Measurements from ENCODE around the gene ANXA5. TPM values are rescaled to one million over a fixed set of nuclear protein-coding genes. Genes with fewer than 3 reads are reported as not detected.
A peak's percentile ranks its signal among the peaks of the same experiment; 100 is the strongest.

ANXA5 gene
- total RNA-seq, 1 experiment from 2014 or later, result 476 TPM

DNA sequence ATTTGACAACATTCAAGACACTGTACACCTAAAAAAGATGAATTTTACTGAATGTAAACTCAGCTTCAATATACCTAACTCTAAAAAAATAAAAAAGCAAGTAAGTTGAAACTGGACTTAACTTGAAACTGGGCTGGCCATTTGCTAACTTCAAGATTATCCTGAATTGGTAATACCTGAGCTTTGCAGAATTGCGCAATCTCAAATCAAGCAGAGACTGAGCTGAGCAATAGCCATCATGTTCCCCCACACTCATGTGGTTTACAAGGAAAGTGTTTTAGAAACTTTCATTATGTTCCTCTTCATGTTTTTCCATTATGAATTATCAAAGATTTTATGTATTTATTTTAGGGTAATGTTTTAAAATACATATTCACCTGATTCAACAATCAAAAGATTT lies 38.7 kb downstream of the ANXA5 start:
- TF ChIP-seq, protein P1, sequence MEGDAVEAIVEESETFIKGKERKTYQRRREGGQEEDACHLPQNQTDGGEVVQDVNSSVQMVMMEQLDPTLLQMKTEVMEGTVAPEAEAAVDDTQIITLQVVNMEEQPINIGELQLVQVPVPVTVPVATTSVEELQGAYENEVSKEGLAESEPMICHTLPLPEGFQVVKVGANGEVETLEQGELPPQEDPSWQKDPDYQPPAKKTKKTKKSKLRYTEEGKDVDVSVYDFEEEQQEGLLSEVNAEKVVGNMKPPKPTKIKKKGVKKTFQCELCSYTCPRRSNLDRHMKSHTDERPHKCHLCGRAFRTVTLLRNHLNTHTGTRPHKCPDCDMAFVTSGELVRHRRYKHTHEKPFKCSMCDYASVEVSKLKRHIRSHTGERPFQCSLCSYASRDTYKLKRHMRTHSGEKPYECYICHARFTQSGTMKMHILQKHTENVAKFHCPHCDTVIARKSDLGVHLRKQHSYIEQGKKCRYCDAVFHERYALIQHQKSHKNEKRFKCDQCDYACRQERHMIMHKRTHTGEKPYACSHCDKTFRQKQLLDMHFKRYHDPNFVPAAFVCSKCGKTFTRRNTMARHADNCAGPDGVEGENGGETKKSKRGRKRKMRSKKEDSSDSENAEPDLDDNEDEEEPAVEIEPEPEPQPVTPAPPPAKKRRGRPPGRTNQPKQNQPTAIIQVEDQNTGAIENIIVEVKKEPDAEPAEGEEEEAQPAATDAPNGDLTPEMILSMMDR (IDR thresholded peaks at IDR 0.05; ENCODE audit: unreplicated experiment), result no peak
- ChIA-PET CTCF (interaction anchor here (0.8 to 8.0 kb wide), 4 partner anchors 23 to 283 kb away, joined by 3 to 92 read pairs (median 5); no protein-coding TSS in a partner anchor), POLR2A (no interaction called here)
- BruUV-seq (replicated peaks), result no TSS peak
- peak; percentile 18 for DNase-seq (ENCODE audit: unreplicated experiment)
- H3K36me3 Mint-ChIP-seq (ENCODE audit: insufficient read depth, unreplicated experiment), result peaks cover 6% of the 10 kb centered on the region
- H3K27ac Mint-ChIP-seq (ENCODE audit: low read depth, unreplicated experiment), result no peak overlapping the region
- H3K4me3 Mint-ChIP-seq (ENCODE audit: unreplicated experiment), result no peak overlapping the region
- peaks cover 8% of the 10 kb centered on the region for H3K4me1 Mint-ChIP-seq (ENCODE audit: insufficient read depth, unreplicated experiment)
- intact Hi-C loops (cut with micrococcal nuclease), result no loop called here
- no peaks in the 10 kb centered on the region for H3K27me3 Mint-ChIP-seq (ENCODE audit: insufficient read depth, unreplicated experiment)
- no peaks in the 10 kb centered on the region for H3K9me3 Mint-ChIP-seq (ENCODE audit: unreplicated experiment)

DNA sequence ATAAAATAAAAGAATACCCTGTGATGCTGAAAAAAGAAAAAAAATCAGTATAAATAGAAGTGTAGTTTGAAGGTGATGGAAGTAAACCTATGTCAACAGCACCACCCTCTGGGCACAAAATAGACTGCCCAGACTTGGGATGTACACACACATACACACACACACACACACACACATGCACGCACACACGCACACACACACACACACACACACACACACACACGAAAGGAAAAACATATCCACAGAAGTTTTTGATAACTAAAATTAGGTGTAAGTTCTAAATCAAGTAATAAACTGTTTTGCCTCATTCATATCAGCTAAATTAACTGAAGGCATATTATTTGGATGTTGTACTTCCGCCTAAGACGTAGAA lies 40.5 kb downstream of the ANXA5 start:
- TF ChIP-seq, protein P1 (IDR thresholded peaks at IDR 0.05; ENCODE audit: unreplicated experiment), result peak; percentile 30
- H3K36me3 Mint-ChIP-seq (ENCODE audit: insufficient read depth, unreplicated experiment), result peaks cover 6% of the 10 kb centered on the region
- H3K4me3 Mint-ChIP-seq (ENCODE audit: unreplicated experiment), result no peak overlapping the region
- peaks cover 8% of the 10 kb centered on the region for H3K4me1 Mint-ChIP-seq (ENCODE audit: insufficient read depth, unreplicated experiment)
- CTCF ChIA-PET, result interaction anchor here (0.6 to 8.0 kb wide), 41 partner anchors 8 to 1673 kb away, joined by 3 to 92 read pairs (median 4); no protein-coding TSS in a partner anchor
- H3K27me3 Mint-ChIP-seq (ENCODE audit: insufficient read depth, unreplicated experiment), result no peaks in the 10 kb centered on the region
- no peak overlapping the region for H3K27ac Mint-ChIP-seq (ENCODE audit: low read depth, unreplicated experiment)
- DNase-seq (ENCODE audit: unreplicated experiment), result peak; percentile 66
- intact Hi-C loops (cut with micrococcal nuclease), result loop anchor here (1.0 to 2.0 kb wide), 4 partner anchors 172 to 463 kb away; no protein-coding TSS in a partner anchor
- H3K9me3 Mint-ChIP-seq (ENCODE audit: unreplicated experiment), result no peaks in the 10 kb centered on the region
- BruUV-seq (replicated peaks), result no TSS peak
- POLR2A ChIA-PET, result interaction anchor here (0.5 to 1.0 kb wide), 3 partner anchors 80 to 286 kb away, joined by 3 to 6 read pairs (median 3); no protein-coding TSS in a partner anchor

DNA sequence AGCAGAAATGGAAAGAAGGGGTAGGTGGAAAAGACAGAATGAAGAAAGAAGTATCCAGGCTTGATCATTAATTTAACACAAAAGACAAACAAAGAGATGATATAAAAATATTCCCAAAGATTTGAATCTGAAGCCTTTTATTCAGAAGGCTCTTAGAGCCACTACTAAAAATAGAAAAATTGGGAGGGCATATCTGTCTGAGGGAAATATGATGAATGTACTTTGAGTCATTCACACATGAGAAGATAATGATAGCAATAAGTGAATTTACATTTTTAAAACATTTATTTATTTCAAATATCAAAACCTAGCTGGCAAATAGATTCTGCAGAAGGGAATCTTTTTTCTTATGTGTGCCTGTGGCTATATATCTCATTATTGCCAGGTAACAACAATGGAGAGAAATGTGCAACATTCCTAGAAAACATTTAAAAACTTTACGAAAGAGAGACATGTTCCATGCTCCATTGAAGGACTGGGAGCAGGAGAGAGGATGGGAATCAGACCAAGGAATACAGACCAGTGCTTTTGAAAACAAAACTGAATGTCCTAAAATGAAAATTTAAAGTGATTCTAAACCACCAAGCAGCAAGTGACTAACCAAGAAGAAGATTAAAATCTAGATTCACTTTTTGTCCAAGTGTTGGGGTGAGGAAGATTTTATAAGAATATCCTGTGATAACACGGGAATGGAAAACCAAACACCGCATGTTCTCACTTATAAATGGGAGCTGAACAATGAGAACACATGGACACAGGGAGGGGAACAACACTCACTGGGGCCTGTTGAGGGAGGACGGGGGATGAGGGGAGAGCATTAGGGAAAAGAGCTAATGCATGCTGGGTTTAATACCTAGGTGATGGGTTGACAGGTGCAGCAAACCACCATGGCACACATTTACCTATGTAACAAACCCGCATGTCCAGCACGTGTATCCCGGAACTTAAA lies 41.2 kb downstream of the ANXA5 start:
- intact Hi-C loops (cut with micrococcal nuclease), result loop anchor here (1.0 to 2.0 kb wide), 4 partner anchors 171 to 463 kb away; no protein-coding TSS in a partner anchor
- no peak overlapping the region for H3K4me3 Mint-ChIP-seq (ENCODE audit: unreplicated experiment)
- H3K27ac Mint-ChIP-seq (ENCODE audit: low read depth, unreplicated experiment), result no peak overlapping the region
- peaks cover 8% of the 10 kb centered on the region for H3K4me1 Mint-ChIP-seq (ENCODE audit: insufficient read depth, unreplicated experiment)
- TF ChIP-seq, protein P1 (IDR thresholded peaks at IDR 0.05; ENCODE audit: unreplicated experiment), result no peak
- peaks cover 3% of the 10 kb centered on the region for H3K36me3 Mint-ChIP-seq (ENCODE audit: insufficient read depth, unreplicated experiment)
- no TSS peak for BruUV-seq (replicated peaks)
- no peaks in the 10 kb centered on the region for H3K9me3 Mint-ChIP-seq (ENCODE audit: unreplicated experiment)
- CTCF ChIA-PET, result interaction anchor here (0.6 to 8.0 kb wide), 33 partner anchors 8 to 1316 kb away, joined by 3 to 92 read pairs (median 4); no protein-coding TSS in a partner anchor
- H3K27me3 Mint-ChIP-seq (ENCODE audit: insufficient read depth, unreplicated experiment), result no peaks in the 10 kb centered on the region
- no peak for DNase-seq (ENCODE audit: unreplicated experiment)
- POLR2A ChIA-PET, result interaction anchor here (0.5 to 0.9 kb wide), 2 partner anchors 79 to 193 kb away, joined by 3 read pairs; no protein-coding TSS in a partner anchor

DNA sequence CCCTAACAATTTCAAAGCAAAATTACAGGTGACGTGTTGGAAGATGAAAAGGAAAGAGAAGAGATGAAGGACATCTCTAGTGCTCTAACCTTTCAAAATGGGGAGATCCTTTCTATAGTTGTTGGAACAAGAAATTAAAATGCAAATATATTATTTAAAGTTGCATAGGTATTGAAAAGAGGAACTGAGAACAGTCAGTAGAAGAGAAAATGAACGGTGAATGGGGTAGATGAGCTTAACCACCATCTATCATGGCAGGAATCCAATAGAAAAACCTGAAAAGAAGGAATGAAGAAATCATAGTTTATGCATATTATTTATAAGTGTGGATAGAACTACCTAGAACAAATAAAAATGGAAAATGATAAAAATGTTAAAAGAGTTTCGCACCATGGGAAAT lies 42.0 kb downstream of the ANXA5 start:
- no peaks in the 10 kb centered on the region for H3K9me3 Mint-ChIP-seq (ENCODE audit: unreplicated experiment)
- peaks cover 8% of the 10 kb centered on the region for H3K4me1 Mint-ChIP-seq (ENCODE audit: insufficient read depth, unreplicated experiment)
- BruUV-seq (replicated peaks), result no TSS peak
- TF ChIP-seq, protein P1 (IDR thresholded peaks at IDR 0.05; ENCODE audit: unreplicated experiment), result no peak
- intact Hi-C loops (cut with micrococcal nuclease), result no loop called here
- no peak overlapping the region for H3K4me3 Mint-ChIP-seq (ENCODE audit: unreplicated experiment)
- no peak overlapping the region for H3K27ac Mint-ChIP-seq (ENCODE audit: low read depth, unreplicated experiment)
- no peaks in the 10 kb centered on the region for H3K27me3 Mint-ChIP-seq (ENCODE audit: insufficient read depth, unreplicated experiment)
- POLR2A ChIA-PET, result no interaction called here
- no peak for DNase-seq (ENCODE audit: unreplicated experiment)
- CTCF ChIA-PET, result interaction anchor here (0.6 to 8.0 kb wide), 7 partner anchors 12 to 1561 kb away, joined by 3 to 92 read pairs (median 4); no protein-coding TSS in a partner anchor
- no peaks in the 10 kb centered on the region for H3K36me3 Mint-ChIP-seq (ENCODE audit: insufficient read depth, unreplicated experiment)

All from MCF 10A (cell line).